Uterus (tissue), 4 donors: Measurements from ENCODE around the gene ZNF831. TPM values are rescaled to one million over a fixed set of nuclear protein-coding genes. Genes with fewer than 3 reads are reported as not detected.

Source experiments
- DNase-seq, 2 donors: peaks; one replicate each; pipeline ENCODE4 v3.0.0-alpha.2; 2019 to 2020
- H3K27ac ChIP-seq, 2 donors: fragments of 200-600 bp; sonication (generic); 1 replicate in 1 of 2; 2 replicates in 1 of 2; pipeline ENCODE4 v1.5.1; 2016 to 2018
- H3K27me3 ChIP-seq, 2 donors: fragments of 200-600 bp; sonication (generic); one replicate each; pipeline ENCODE4 v1.5.1; 2018 to 2019; ENCODE audit warnings: control low read depth in 1 of 2
- H3K36me3 ChIP-seq, 2 donors: fragments of 200-600 bp; sonication (generic); one replicate each; pipeline ENCODE4 v1.5.1; 2019; ENCODE audit warnings: control low read depth in 1 of 2
- H3K4me1 ChIP-seq, 2 donors: fragments of 200-600 bp; sonication (generic); one replicate each; pipeline ENCODE4 v1.5.1; 2018 to 2019; ENCODE audit warnings: control low read depth in 1 of 2
- H3K4me3 ChIP-seq, 2 donors: fragments of 200-600 bp; sonication (generic); 1 replicate in 1 of 2; 2 replicates in 1 of 2; pipeline ENCODE4 v1.5.1; 2018 to 2019; ENCODE audit warnings: mild to moderate bottlenecking in 1 of 2
- H3K9me3 ChIP-seq, 2 donors: fragments of 200-600 bp; sonication (generic); one replicate each; pipeline ENCODE4 v1.5.1; 2019; ENCODE audit warnings: control low read depth in 1 of 2
- POLR2A ChIP-seq, 2 donors: fragments of 450-650 bp; IDR thresholded peaks; one replicate each; pipeline ENCODE4 v1.6.1; 2016; ENCODE audit warnings: antibody characterized with exemption in 2 of 2, mild to moderate bottlenecking in 1 of 2, moderate library complexity in 1 of 2
- intact Hi-C: fragments of 100-400 bp; cut with DNase I; formaldehyde crosslinking; loops from one replicate; pipeline ENCODE4 v1.15.1; 2023; ENCODE audit warnings: low total_unique reads
- total RNA-seq, 4 donors: library from RNA; depleted of rRNA in 3 of 4; stranded (reverse); fragments of >200 nt in 3 of 4; gene quantifications; one replicate each; pipeline versions ENCODE4 v1.1.0 to v1.2.4, GENCODE V29; 2014 to 2023
- TF ChIP-seq, protein P1 (sequence below), 4 experiments: fragments of 200-600 bp in 2 of 4; fragments of 450-650 bp in 2 of 4; sonication (generic) in 2 of 4; IDR thresholded peaks; one replicate each; pipeline ENCODE4 v1.5.1; 2016 to 2019; ENCODE audit warnings: antibody characterized with exemption in 4 of 4, mild to moderate bottlenecking in 2 of 4, moderate library complexity in 1 of 4
- donor health status: DM: yes; HTN: yes; CAD: no.

Gene ZNF831
- total RNA-seq, 4 donors from 2014 or later = 0.21 to 3.1 (median 0.43) TPM

DNA sequence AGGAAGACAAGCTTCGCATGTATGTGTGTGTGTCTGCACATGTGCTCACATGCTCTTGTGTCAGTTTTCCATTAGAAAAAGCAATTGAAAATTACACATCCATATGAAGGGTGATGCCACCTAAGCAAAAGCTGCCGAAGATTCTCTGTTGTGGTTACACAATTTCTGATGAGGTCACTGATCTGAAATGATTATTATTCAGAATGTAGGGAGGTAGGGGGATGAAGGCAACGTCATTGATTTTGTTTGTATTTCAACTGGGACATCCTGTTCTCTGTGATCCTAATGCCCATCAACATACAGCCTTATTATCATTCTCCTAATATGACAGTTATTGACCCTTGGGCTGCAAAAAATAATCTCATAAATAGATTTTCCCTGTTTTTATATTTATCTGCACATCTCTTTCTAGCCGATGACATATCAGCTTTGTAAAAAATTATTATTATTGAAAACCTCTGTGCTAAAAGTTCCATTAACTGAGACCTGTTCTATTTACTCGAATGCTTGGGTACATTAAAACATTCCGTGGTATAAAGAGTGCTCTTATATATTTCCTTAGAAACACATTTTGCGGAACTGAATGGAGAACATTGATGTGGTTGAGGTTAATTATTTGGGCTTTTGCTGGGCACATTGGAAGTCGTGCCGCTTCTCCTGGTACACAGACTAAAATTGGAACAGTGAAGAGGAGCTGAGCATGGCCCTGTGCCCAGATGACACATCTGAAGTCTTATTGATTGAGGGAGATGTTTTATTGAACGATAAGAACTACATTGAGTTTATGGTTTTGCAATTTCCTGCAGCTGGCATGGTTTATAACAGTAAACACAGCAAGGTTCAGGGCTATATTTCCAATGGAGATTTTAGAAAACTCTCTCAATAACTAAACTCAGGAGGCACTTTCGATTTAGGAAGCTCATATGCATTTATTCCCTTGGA, 51.3 kb downstream of the ZNF831 start:
- H3K36me3 ChIP-seq = no peaks in the 10 kb centered on the region
- TF ChIP-seq, protein P1, sequence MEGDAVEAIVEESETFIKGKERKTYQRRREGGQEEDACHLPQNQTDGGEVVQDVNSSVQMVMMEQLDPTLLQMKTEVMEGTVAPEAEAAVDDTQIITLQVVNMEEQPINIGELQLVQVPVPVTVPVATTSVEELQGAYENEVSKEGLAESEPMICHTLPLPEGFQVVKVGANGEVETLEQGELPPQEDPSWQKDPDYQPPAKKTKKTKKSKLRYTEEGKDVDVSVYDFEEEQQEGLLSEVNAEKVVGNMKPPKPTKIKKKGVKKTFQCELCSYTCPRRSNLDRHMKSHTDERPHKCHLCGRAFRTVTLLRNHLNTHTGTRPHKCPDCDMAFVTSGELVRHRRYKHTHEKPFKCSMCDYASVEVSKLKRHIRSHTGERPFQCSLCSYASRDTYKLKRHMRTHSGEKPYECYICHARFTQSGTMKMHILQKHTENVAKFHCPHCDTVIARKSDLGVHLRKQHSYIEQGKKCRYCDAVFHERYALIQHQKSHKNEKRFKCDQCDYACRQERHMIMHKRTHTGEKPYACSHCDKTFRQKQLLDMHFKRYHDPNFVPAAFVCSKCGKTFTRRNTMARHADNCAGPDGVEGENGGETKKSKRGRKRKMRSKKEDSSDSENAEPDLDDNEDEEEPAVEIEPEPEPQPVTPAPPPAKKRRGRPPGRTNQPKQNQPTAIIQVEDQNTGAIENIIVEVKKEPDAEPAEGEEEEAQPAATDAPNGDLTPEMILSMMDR (IDR thresholded peaks at IDR 0.05) = no peak

DNA sequence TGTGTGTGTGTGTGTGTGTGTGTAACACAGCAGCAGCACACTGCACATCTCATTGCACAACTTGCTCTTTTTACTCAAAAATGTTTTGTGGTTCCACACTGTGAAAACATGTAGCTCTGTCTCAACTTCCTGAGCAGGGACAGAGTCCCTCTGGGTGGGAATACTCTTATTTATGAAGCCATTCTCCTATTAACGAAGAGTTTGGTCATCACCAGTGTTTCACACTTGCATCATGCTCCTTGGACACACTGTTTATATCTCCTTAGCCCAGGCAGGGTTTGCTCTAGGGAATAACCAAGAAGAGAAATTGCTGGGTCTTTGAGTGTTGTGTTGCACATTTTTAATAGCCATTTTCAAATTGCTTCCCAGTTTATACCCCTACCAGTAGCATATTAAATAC, 53.6 kb downstream of the ZNF831 start:
- Histone ChIP-seq H3K36me3 (no peaks in the 10 kb centered on the region), H3K27ac (no peak overlapping the region), H3K4me3 (no peak overlapping the region), H3K4me1 (no peaks in the 10 kb centered on the region), H3K27me3 (no peaks in the 10 kb centered on the region), H3K9me3 (no peaks in the 10 kb centered on the region)
- no peak for TF ChIP-seq POLR2A (IDR thresholded peaks at IDR 0.05)
- TF ChIP-seq, protein P1 (IDR thresholded peaks at IDR 0.05) = no peak
- intact Hi-C loops = no loop called here
- DNase-seq = no peak

More for the DNA sequence above, 51.3 kb downstream of the ZNF831 start:
- no peak for DNase-seq
- Histone ChIP-seq H3K27ac (no peak overlapping the region), H3K4me1 (no peaks in the 10 kb centered on the region), H3K27me3 (no peaks in the 10 kb centered on the region), H3K4me3 (no peak overlapping the region), H3K9me3 (no peaks in the 10 kb centered on the region)
- intact Hi-C loops = no loop called here

DNA sequence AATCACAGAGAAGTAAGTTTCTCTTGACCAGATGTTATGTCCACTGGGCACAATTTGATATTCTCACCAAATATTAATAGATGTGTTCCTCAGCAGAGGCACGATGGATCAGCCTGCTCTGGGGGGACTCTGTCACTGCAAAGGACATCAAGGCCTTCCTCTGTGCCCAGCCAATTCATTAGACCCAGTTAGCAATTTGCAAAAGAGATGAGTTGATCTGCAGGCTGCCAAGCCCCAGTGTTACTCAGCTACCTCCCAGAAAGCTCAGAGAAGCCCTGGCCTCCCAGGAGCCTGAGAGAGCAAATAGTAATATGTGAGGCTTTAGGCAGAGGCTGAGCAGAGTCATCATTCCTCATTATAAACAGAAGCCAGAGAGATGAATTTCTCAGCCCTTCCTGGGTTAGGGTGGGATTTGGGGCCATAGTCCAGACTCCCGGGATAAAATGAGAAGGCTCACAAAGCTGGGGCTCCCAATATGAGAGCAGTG, 54.2 kb downstream of the ZNF831 start:
- no peaks in the 10 kb centered on the region for H3K4me1 ChIP-seq
- intact Hi-C loops = no loop called here
- H3K27ac ChIP-seq = no peak overlapping the region
- no peaks in the 10 kb centered on the region for H3K36me3 ChIP-seq
- H3K4me3 ChIP-seq = no peak overlapping the region
- no peak for DNase-seq
- no peaks in the 10 kb centered on the region for H3K27me3 ChIP-seq
- TF ChIP-seq, protein P1 (IDR thresholded peaks at IDR 0.05) = no peak
- no peak for TF ChIP-seq POLR2A (IDR thresholded peaks at IDR 0.05)
- no peaks in the 10 kb centered on the region for H3K9me3 ChIP-seq

DNA sequence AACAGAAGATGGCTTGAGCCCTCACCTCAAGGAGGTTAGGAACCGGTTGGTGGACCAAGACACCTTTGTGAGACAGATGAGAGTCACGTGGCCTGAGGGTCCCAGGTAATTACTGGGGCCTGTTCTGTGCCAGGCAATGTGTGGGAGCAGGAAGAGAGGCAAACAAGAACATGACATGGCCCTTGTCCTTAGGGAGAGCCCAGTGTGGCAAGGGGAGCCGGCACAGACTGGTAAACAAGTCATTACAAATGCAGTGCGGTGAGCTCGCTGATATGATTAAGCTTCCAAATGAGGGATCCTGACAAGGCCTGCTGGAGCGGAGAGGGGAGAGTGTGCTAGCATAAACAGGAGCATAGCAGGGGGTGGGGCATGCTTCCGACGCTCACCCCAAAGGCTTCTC, 55.6 kb downstream of the ZNF831 start:
- Histone ChIP-seq H3K4me1 (no peaks in the 10 kb centered on the region), H3K9me3 (no peaks in the 10 kb centered on the region), H3K4me3 (no peak overlapping the region), H3K36me3 (no peaks in the 10 kb centered on the region), H3K27ac (no peak overlapping the region), H3K27me3 (no peaks in the 10 kb centered on the region)
- TF ChIP-seq POLR2A (IDR thresholded peaks at IDR 0.05) = no peak
- TF ChIP-seq, protein P1 (IDR thresholded peaks at IDR 0.05) = no peak
- no peak for DNase-seq
- intact Hi-C loops = no loop called here

DNA sequence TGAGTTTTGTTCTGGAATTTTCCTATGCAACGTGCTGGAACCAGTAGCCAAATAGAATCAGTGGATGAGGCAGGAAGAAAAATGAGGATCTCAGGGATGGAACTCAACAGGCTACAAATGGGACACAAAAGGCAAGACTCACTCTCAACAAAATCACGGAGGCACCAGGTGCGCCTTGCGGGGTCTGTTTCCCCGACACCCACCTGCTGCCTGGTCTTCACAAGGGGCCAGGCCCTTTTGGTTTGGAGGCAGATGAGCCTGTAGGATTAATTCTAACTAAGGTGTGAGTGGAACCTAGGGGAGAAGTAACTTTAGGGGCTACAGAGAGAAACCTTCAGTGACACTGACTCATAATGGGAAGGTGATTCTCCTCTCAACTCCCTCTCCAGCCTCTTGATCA, 56.5 kb downstream of the ZNF831 start:
- TF ChIP-seq POLR2A (IDR thresholded peaks at IDR 0.05) = no peak
- TF ChIP-seq, protein P1 (IDR thresholded peaks at IDR 0.05) = no peak
- no peaks in the 10 kb centered on the region for H3K9me3 ChIP-seq
- DNase-seq = no peak
- H3K4me1 ChIP-seq = no peaks in the 10 kb centered on the region
- no peak overlapping the region for H3K4me3 ChIP-seq
- H3K27me3 ChIP-seq = no peaks in the 10 kb centered on the region
- H3K36me3 ChIP-seq = no peaks in the 10 kb centered on the region
- intact Hi-C loops = loop anchor here (10.0 kb wide), 1 partner anchor 355 kb away; no protein-coding TSS in a partner anchor
- no peak overlapping the region for H3K27ac ChIP-seq
